SK-N-DZ (cell line): Measurements from ENCODE around the gene MVB12B. TPM values are rescaled to one million over a fixed set of nuclear protein-coding genes. Genes with fewer than 3 reads are reported as not detected.
"Not testable (repeated sequence)": the region's sequence is repeated elsewhere in the genome, so short reads cannot be mapped to it uniquely, and the experiment has no call there.

Source experiments
- DNase-seq: peaks from one replicate; pipeline ENCODE4 v3.0.0-alpha.2; 2015; ENCODE audit warnings: low spot score
- polyA plus RNA-seq, 2 experiments: library from polyadenylated mRNA; depleted of rRNA; stranded (reverse); fragments of >200 nt; gene quantifications; 2 replicates each; pipeline ENCODE4 v1.2.3, GENCODE V29; 2014

MVB12B gene, protein sequence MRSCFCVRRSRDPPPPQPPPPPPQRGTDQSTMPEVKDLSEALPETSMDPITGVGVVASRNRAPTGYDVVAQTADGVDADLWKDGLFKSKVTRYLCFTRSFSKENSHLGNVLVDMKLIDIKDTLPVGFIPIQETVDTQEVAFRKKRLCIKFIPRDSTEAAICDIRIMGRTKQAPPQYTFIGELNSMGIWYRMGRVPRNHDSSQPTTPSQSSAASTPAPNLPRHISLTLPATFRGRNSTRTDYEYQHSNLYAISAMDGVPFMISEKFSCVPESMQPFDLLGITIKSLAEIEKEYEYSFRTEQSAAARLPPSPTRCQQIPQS
- polyA plus RNA-seq (2014; cell fraction: cytosol; rRNA removed): 27.9 and 35.7 TPM in 2 replicates
- polyA plus RNA-seq (2014; cell fraction: nucleus; rRNA removed): 10.9 and 12.2 TPM in 2 replicates

DNA sequence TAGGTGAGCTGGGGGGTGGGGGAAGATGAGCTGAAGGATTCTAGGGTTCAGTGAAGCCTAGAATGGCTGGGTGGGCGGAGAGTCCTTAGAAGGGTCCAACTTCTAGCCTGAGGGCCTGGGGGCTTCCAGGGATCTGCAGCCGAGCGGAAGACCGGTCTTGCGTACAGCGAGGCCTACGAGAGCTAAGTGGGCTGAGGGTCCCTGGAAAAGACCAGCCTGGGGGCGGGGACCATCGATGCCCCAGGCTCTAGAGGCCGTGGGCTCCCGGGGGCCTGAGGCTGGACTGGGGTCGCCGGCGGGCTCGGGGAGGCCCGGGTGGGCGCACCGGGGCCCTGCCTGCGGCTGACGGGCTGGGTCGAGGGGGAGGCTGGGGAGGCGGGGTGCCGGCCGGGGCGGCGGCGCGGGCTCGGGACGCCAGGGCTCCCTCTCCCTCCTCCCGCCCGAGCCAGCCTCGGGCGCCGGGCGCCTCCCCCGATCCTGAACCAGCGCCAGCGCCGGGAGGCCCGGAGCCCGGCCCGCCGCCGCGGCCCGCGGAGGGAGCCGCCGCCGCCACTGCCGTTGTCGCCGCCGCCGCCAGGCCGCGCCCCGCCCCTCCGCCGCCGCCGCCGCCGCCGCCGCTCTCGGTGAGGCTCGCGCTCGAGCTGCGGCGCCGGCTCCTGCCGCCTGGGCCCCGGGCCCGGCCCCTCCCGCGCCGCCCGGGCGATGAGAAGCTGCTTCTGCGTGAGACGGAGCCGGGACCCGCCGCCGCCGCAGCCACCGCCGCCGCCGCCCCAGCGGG, at the start of gene MVB12B:
MVB12B (plus strand) TSS at position 602 of the 778 bp plus-strand sequence; CDS start at position 703, 101 bp downstream.
- peak; percentile 64 for DNase-seq

- no peak for DNase-seq
Measured at GRCh38 chr9:126283799-126284465, 42.7 kb upstream of the MVB12B start.

- DNase-seq: not testable (repeated sequence)
Measured at GRCh38 chr9:126285652-126286051, 41.0 kb upstream of the MVB12B start.

- no peak for DNase-seq
Measured at GRCh38 chr9:126287166-126287866, 39.3 kb upstream of the MVB12B start.

DNA sequence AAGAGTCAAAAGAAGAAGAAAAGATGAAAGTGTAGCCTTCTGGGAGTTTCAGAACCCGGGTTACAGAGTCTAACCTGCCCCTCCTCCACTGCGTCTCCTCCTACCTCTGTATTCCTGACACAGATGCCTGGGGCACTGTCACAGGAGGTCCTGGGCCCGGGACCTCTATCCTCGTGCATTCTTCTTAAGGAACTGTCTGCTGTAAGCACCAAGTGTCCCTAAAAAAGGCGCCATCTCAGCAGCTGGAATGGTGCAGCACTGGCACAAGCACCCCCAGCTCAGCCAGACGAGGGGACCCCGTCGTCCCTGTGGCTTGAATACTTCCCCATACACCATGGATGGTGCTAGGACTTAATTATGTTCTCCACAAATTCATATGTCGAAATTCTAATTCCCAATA, 35.8 kb upstream of the MVB12B start:
- no peak for DNase-seq

DNA sequence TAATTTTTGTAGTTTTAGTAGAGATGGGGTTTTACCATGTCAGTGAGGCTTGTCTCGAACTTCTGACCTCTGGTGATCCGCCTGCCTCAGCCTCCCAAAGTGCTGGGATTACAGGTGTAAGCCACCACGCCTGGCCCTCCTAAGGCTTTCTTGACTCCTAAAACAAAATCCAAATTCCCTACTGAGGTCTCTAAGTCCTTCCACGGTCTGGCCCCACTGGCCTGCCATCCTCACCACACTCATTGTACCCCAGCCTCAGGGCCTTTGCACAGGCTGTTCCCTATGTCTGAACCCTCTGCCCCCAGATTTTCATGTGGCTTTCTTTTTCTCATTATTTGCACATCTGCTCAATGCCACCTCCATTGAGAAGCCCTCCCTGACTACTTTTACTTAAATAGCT, 34.7 kb upstream of the MVB12B start:
- no peak for DNase-seq

DNA sequence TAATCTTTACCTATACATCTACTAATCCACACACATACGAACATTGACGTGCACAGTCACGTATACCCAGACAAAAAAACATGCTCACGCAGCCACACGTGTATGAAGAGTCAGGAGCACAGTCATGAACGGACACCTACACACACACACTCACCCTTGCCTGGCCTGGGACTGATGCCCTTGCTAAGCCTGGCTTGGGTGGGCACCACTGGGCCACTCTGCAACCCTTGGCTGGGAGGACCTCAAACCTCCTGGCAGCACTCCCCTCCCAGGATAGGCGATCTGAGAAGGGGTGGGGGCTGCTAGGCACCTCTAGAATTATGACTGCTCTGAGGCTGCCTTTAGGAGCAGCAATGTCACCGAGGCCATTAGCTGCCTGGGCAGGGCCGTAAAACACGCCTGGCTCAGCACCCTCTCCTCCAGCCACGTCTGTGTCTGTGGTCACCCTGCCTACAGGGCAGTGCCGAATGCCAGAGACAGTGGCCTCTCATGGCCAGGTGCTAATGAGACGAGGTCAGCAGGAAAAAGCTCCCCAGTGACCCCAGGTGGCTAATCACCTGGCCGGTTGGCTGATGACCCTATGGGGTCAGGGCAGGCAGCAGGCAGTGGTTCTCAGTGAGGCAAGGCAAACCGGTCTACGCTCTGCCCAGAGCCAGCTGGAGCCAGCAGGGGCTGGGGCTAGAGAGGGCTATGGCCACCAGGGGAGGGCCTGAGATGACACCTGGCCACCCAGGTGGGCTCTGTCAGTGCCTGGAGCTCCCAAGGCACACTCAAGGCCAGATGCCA, 33.7 kb upstream of the MVB12B start:
- no peak for DNase-seq

GRCh38 chr9:126293522-126293889, 33.1 kb upstream of the MVB12B start:
- no peak for DNase-seq

DNA sequence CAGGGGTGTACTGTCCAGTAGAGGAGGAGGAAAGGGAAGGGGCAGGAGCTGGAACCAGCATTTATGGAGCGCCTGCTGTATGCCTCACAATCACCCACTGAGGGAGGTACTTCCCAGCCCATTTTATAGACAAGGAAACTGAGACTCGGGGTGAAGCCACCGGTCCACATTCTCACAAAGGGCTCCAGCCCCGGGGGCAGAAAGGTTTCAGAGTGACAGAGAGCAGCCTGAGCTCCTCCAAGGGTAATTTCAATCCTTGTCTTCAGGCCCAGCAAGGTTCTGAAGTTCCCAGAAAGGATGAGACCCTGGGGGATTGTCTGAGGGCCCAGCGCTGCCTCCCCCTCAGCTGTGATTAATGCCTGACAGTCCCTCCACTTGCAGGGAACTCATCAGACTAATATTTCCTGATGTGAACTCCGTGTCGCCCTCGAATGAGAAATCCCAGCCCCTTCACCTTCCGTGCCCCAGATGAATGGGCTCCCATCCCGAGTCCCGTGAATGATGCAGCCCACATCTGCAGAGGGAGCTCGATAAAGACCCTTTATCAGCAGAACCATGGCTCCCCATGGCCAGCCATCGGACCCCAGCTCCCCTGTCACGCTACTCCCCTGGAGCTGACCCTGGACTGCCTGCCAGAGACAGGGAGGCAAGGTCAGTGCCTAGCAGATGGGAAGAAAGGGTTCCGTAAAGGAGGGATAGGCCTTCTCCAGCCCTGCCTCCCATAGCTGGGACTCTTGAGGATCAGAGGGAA, 32.1 kb upstream of the MVB12B start:
- no peak for DNase-seq

DNA sequence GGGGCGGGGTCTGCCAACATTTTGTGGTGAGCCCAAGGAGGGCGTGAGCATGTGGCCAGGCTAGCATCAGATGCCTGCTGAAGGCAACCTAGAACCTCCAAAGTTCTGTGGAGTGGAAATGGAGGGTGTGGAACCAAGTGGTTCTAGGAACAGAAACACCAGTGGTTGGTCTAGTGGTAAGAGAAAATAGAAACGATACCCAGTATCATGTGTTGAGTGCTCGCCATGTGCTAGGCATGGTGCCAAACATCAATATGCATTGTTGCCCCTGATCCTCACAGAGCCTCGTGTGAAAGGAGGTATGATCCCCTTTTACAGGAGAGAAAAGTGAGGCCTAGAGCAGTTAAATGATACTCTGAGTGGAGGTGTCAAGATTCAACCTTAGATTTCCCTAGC, 31.5 kb upstream of the MVB12B start:
- no peak for DNase-seq

- DNase-seq: no peak
Measured at GRCh38 chr9:126295516-126295915, 31.1 kb upstream of the MVB12B start.

- no peak for DNase-seq
Measured at GRCh38 chr9:126295936-126296600, 30.6 kb upstream of the MVB12B start.

- DNase-seq: no peak
Measured at GRCh38 chr9:126296687-126297086, 29.9 kb upstream of the MVB12B start.

DNA sequence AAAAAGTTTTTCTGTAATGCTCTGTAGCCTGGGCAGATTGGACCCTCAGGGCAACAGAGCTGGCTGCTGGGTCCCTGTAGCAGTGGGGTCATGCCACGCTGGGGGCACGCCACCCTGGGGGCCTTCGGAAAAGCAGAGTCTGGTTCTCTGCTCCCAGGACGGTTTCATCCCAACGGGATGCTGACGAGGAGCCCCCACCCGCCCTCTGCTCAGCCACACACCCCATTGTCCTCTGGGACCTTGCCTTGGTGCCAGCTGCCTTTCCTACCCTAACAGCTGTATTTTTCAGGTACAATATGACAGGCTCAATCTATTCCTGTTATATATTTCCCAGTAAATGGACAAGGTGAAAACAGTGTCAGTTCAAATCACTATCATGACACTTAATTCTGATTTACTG, 29.0 kb upstream of the MVB12B start:
- DNase-seq: no peak

DNA sequence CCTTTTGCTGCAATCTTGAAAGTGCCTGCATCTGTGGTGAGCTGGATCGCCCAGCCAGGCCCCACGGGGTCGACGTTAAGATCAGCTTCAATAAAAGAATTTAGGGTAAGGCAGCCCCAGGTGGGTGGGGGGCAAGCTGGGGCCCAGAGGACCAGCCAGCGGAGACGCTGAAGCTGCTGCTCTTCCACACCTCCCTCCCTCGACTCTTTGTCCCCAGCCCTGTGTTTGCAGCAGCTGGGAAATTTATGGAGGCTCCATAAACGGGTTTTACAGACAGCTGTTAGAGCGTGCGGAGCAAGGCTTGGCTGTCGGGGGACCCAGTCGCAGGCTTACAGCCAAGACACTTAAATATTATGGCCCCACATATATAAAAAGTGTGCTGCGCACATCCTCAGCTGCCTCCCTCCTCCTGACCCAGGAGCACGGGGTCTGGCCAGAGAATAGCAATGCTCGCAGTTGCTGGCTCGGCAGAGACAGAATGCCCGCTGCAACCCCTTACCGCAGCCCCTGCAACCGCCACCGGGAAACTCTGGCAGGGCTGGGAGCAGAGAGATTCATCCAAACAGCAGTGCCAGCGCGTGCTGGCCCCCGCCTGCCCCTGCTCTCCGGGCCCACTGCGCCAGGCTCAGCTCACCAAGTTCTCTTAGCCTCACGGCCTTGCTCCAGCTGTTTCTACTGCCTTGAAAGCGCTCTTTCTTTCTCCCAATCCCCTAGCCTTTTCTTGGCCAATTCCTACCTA, 28.4 kb upstream of the MVB12B start:
- peak; percentile 32 for DNase-seq

- DNase-seq: no peak
Measured at GRCh38 chr9:126299706-126300276, 26.8 kb upstream of the MVB12B start.

- DNase-seq: no peak
Measured at GRCh38 chr9:126301196-126301595, 25.4 kb upstream of the MVB12B start.

GRCh38 chr9:126301985-126302603, 24.5 kb upstream of the MVB12B start:
- peak; percentile 71 for DNase-seq
